Fibroblast of pulmonary artery (primary cell): ENCODE results near the gene CACNA1C.

Experiments used
- DNase-seq: peaks from one replicate; pipeline ENCODE4 v3.0.0-alpha.2; 2010; ENCODE audit warnings: low read depth
- H3K4me3 ChIP-seq: replicated peaks from 2 replicates; pipeline ENCODE4 v1.5.1; 2011; ENCODE audit warnings: low read depth, mild to moderate bottlenecking, control low read depth, low read length, moderate library complexity
- TF ChIP-seq, protein P1 (sequence below): IDR thresholded peaks from 2 replicates; pipeline ENCODE4 v1.5.1; 2011; ENCODE audit warnings: mild to moderate bottlenecking, control low read depth, low read length, inconsistent platforms; ENCODE audit errors: missing control alignments

The CACNA1C gene

DNA sequence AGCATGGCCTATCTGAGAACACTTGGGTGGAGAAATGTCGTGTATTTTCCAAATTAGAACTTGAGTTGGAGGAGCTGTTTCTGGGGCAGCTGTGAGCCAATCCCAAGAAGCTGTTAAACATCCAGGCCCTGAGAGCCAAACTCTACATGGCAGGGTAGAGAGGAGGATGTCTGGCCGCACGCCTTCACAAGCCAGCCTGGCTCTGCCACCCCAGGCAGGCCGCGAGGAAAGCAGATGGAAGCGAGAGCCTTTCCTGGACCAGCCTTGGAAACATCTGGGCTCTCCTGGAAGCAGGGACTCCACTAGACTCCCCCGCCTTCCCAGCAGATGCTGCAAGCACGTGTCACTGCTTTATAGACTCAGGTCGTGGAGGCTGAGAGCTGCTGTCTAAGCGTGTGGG is 429.2 kb downstream of the CACNA1C start:
- no peak for DNase-seq
- TF ChIP-seq, protein P1, sequence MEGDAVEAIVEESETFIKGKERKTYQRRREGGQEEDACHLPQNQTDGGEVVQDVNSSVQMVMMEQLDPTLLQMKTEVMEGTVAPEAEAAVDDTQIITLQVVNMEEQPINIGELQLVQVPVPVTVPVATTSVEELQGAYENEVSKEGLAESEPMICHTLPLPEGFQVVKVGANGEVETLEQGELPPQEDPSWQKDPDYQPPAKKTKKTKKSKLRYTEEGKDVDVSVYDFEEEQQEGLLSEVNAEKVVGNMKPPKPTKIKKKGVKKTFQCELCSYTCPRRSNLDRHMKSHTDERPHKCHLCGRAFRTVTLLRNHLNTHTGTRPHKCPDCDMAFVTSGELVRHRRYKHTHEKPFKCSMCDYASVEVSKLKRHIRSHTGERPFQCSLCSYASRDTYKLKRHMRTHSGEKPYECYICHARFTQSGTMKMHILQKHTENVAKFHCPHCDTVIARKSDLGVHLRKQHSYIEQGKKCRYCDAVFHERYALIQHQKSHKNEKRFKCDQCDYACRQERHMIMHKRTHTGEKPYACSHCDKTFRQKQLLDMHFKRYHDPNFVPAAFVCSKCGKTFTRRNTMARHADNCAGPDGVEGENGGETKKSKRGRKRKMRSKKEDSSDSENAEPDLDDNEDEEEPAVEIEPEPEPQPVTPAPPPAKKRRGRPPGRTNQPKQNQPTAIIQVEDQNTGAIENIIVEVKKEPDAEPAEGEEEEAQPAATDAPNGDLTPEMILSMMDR = no peak
- H3K4me3 ChIP-seq = no peak overlapping the region

DNA sequence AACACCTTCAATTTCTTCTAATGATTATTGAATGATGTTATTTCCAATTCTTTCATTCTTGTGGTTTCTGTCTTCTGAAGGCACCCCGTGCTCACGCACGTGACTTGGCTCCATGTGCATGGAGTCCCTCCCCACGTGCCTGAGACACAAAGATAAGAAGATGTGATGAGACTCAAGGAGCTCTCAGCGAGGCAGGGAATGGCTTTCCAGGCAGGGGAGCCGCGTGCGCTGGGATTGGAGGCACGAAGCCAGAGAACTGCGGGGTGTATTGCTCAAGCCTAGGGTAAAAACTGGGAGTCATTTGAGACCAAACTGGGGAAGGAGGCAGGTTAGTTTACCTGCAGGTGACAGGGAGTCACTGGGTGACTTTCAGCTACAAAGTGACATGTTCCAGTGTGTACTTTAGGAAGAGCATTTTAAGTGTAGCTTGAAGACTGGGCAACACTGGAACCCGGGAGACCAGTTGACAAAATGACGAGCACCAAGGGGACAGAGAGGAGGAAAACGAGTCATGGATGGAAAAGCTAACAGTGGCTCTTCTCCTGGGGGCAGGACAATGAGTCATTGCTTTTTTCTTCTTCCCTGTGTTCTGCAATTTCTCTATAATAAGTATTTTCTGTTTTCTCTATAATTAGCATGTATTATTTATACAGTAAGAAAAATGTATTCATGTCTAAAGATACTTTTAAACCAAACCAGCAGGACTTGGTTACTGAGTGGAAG is 430.3 kb downstream of the CACNA1C start:
- H3K4me3 ChIP-seq = no peak overlapping the region
- DNase-seq = no peak
- TF ChIP-seq, protein P1 = no peak

DNA sequence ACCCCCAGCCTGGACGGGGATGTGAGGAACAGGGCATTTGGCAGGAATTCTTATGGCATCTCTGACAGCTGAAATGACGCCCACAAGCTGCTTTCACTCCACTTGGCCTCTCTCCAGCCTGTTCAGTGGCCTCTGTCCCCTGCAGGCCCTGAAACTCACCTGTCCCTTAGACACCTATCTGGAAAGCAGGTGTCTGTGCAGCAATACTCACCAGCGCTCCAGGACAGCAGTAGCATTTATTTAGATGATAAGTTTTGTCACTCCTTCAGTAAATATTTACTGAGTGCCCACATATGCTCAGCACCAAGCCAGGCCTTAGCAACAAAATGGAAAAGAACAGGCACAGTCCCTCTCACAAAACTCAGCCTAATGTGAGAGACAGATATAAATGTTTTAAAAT is 430.9 kb downstream of the CACNA1C start:
- TF ChIP-seq, protein P1 = no peak
- DNase-seq = no peak
- H3K4me3 ChIP-seq = no peak overlapping the region

DNA sequence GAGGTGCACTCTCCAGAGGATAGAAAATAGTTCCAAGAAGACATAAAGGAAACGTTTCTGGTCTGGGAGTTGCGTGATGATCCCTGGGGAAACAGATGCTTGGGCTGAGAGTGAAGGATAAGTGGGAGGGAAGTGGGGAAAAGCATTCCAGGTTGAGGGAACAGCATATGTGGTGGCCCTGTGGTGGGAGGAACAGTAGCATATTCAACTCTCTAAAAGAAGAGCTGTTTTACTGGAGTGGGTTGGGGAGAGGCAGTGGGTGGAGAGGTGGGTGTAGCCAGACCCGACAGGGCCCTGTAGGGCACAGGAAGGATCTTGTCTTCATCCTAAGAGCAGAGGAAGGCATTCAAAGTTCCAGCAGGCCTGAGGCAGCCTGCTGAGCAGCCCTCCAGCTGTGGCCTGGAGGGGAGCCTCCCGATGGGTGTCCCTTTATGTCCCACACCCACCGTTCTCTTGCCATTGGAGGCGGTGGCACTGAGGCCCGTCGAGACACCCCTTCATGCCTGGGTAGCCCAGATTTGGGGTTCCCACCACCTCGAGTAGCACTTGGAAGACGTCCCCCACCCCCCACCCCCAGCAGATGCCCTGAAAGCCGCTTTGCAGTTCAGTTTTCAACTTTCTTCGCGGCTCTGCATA is 431.5 kb downstream of the CACNA1C start:
- TF ChIP-seq, protein P1 = no peak
- no peak for DNase-seq

DNA sequence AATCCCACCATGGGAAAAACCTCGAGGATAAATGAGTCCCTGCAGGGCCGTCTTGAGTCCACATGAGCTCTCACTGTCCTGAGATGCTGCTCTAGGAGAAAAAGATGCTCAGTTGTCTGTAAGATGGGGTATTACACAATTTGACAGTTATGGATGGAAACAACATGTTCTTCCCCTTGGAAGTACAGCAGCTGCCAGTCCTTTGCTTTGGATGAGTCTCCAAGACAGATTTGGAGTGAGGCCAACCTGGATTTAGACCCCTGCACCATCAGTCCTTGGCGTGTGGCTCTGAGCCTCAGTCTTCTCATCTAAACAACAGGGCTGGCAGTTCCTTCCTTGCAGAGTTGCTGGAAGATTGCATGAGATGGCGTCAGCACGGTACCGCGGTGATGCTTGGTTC is 432.9 kb downstream of the CACNA1C start:
- no peak for DNase-seq
- no peak overlapping the region for H3K4me3 ChIP-seq
- TF ChIP-seq, protein P1 = no peak

More for the DNA sequence above, 431.5 kb downstream of the CACNA1C start:
- no peak overlapping the region for H3K4me3 ChIP-seq

DNA sequence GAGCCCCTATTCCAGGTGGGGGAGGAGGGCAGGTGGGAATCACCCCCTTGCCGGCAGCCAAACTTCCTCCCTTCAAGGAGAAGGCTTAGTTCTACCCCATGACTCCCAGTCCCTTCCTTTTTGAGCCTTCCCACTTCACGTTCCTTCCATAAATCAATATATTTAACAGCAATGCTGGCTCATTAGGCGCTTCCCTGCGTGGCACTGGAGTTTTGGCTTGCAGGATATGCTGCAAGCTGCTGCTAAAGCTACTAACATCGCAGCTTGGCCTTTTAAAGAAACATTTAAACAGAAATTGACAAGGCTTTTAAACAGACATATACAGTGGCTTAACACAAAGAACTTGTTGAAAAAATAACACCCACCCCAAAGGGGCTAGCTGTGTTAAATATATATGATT is 434.0 kb downstream of the CACNA1C start:
- TF ChIP-seq, protein P1 = no peak
- no peak overlapping the region for H3K4me3 ChIP-seq
- no peak for DNase-seq

DNA sequence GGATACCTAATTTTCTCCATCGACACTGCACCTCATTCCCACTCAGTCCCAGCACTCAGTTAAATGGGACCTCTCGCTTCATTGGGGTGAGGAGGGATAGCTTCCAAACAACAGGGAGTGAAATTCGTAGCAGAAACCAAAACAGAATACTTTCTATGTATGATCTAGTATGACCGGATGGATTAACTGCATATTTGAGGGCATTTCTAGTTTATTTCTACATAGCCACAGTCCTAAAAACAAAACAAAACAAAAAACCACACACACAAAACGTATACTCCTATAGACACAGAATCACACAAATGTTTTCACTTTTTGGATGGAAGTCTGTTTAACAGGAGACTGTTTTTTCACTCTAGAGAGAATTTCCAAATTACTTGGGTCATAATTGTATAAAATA is 434.5 kb downstream of the CACNA1C start:
- TF ChIP-seq, protein P1 = no peak
- H3K4me3 ChIP-seq = no peak overlapping the region
- DNase-seq = no peak
